ENCODE data around the gene OSTM1.
"Not testable (repeated sequence)": the region's sequence is repeated elsewhere in the genome, so short reads cannot be mapped to it uniquely, and the experiment has no call there.

OSTM1 gene

DNA sequence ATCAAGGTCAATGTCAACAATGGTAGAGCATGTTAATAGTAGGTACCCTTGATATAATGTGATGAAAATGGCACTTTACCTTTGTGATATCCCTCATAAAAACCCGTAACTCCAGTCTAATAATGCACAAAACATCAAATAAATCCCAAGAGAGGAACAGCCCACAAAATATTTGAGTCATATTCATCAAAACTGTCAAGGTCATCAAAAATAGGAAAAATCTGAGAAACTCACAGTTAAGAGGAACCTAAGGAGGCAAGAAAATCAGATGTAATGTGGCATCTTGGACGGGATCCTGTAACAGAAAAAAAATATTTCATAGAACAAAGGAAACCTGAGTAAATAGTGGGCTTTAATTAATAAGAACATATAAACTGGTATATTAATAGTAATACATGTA, 25.5 kb upstream of the OSTM1 start:
- no peak for DNase-seq

DNA sequence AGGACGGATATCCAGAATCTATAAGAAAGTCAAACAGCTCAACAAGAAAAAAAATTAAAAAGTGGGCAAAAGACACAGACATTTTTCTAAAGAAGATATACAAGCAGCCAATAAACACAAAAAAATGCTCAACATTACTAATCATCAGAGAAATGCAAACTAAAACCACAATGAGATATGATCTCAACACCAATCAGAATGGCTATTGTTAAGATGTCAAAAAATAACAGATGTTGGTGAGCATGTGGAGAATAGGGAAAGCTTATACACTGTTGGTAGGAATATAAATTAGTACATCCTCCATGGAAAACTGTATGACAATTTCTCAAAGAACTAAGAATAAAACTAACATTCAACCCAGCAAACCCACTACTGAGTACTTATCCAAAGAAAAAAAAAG, 23.3 kb upstream of the OSTM1 start:
- no peak for DNase-seq

DNA sequence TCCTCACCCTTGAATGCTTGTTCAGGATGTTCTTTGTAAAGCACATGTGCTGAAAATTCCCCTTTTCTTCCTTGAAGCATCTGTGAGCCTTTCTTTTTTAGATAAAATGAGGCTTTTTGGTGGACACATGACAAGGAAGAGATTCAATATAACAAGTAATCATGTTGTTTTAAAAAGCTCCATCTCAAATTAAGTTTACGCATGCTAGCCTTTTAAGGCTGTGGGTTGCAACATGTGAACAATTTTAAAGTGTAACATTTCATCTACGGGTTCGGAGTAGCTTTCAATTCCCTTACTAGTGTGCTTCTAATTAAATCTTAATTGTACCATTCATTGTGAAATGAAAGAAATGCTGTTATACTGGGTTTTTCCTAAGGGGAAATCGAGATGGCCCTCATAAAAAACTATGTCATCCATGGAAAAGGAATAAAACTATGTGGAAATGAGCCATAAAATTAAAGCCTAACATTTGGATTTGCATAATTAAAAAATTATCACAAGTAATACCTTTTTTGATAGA, 19.3 kb upstream of the OSTM1 start:
- DNase-seq, result no peak

DNA sequence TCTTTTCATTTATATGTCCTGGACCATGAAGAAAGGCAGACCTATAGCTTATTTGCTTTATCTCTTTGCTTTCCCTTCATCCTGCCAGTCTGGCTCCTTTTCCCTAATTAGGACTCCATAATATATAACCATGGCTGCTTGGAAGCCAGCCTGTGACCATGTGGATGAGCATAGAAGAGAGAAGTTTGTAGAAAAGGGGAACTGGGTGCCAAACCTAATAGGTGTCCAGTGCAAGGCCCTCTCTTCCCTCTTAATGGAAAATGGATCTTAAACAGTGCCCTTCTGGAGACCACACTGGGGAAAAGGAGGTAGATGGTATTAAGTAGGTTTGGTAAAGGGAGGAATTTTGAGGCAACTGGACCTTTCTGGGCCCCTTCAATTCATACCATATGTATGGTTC, 16.7 kb upstream of the OSTM1 start:
- DNase-seq, result no peak

DNA sequence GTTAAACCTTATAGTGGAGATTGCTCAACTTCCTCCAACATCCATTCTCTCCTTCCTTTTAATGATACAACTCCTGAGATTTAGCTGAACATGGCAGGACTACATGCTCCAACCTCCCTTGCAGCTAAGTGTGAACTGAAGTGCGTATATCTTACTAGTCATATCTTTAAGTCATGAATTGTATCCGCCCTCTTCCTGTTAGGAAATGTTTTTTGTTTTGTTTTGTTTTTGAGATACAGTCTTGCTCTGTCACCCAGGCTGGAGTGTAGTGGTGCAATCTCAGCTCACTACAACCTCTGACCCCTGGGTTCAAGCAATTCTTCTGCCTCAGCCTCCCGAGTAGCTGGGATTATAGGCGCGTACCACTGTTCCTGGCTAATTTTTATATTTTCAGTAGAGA, 8.8 kb upstream of the OSTM1 start:
- DNase-seq, result no peak

DNA sequence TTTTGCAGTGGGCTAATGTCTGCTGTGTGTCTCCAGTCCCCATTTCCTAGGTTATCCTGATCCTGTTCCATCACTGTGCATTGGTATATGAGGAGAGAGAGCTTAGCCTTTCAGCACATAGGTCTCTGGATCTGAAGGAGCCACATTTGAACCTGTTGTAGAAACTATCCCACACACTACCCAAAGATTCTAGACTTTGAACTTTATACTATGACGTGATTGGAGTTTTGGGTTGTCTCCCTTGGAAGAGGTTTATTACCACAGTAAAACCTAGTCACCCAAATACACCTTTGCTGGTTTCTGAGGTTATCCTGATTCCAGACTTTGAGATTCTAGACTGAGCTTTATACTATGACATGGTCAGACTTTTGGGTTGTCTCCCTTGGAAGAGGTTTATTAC, 8.0 kb upstream of the OSTM1 start:
- DNase-seq, result no peak

DNA sequence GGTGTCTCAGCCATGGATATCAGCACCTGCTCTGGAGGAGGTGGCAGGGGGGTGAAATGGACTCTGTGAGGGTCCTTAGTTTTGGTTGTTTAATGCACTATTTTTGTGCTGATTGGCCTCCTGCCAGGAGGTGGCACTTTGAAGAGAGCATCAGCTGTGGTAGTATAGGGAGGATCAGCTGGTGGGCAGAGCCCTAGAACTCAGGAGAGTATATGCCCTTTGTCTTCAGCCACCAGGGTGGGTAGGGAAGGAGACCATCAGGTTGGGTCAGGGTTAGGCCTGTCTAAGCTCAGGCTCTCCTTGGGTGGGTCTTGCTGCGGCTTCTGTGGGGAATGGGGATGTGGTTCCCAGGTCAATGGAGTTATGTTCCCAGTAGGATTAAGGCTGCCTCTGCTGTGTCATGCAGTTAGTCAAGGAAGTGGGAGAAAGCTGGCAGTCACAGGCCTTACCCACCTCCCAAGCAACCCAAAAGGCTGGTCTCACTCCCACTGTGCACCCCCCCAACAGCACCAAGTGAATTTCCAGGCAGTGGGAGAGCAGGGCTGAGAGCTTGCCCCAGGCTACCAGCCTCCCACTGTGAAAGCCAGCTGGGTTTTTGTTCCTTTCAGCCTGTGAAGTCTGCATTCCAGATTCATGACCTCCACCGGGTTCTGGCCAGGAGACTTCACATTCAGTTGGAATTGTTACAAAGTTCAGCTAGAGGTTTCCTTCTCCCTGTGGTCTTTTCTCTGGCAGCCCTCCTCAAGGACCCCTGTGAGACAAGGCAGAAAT, 5.7 kb upstream of the OSTM1 start:
- DNase-seq, result no peak

DNA sequence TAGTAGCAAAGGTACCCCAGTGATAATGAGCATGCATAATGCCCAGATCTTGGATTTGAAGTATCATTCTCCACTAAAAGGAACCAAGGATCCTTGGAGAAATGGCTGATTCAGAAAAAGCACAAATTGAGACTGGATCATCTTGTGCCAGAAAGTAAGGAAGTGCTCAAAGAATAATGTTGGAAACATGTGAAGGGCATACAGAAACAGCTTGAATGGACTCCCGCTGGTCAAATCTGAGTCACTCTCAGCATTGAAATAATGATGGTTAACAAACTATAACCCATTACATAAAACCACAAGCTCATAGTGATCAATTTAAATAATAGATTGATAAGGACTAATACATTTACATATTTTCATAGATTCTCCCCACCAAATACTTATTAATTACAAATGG, 3.6 kb upstream of the OSTM1 start:
- DNase-seq, result no peak

DNA sequence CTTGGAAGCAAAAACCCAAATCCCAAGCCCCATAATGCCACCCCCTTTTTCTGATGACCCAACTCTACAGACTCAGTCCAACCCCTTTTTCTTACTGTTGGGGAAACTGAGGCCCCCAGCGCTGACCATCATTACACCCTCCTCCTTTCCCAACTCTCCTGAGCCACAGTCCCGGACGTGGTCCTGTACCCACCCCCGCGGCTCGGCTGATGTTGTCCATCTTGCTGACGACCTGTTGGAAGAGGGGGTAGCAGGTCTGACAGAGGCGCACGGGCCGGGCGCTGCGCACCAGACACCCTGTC, 533 bp downstream of the OSTM1 start:
- no peak for DNase-seq

DNA sequence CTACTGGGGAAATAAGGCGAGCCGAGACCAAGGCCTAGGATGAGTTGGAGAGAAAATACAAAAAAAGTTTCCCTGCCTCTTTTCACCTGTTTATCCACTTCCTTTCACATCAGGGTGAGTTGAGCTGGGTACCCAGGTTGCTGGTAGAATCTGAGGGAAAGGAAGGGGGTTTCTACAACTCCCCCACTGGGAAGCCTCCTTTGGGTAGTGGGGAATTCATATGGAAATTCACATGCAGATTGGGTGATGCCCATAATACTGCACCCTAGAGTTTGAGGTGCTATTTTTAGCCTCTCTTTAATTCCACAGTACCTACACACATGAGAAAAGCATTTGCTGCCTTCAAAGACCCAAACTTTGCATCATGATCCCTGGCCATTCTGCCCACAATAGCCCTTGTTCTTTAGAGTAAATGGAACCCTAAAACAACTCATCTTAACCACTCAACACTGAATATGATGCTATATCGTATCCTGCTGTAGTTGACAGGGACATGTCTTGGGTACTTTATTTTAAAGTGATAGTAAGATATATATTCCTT, 2.7 kb downstream of the OSTM1 start:
- DNase-seq, result no peak

DNA sequence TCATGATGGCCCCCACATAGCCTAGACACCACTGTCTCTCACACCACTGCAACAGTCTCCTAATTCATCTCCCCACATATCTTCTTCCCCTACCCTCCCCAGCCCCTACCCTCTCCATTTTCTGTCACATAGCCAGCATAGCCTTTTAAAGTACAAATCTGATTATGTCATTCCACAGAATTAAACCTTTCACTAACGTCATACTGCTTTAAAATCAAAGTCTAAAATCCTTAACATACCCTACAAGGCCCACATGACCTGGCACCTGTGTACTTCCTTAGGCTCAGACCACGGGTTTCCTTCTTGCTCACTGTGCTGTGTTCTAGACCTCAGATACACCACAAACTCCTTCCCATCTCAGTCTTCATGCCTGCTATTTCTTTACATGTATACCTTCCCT, 5.9 kb downstream of the OSTM1 start:
- DNase-seq, result no peak

DNA sequence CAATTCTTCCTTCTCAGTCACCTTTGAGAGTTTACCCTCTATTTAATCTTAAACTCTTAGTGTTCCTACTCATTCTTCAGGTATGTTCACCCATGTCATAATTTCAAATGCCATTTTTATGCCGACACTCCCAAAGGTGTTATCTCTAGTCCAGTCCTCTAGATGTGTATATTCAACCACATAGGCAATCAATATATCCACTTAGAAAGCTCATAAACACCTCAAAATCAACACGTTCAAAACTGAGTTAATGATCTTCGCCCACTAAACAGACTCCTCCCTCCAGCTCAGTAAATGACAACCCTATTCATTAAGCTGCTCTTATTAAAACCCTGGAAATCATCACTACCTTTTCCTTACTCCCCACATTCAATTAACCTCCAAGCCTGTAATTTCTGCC, 6.4 kb downstream of the OSTM1 start:
- no peak for DNase-seq

DNA sequence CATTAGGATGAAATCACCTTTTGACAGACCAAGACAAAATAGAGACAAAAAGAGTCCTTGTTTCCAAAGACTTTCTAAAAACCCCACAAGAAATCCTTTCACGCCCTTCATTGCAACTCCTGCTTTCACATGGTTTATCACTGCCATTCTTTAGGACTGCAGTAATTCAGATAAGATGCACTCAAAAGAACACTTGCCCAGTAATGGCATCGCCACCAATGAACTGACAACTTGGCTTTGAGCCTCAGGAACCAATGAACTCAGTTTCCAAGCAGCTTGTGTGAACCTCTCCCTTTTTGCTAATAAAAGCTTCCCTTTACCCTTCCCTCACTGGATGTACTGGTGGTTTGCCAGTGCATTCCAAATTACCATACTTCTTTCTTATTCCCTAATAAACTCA, 21.8 kb downstream of the OSTM1 start:
- DNase-seq, result no peak

DNA sequence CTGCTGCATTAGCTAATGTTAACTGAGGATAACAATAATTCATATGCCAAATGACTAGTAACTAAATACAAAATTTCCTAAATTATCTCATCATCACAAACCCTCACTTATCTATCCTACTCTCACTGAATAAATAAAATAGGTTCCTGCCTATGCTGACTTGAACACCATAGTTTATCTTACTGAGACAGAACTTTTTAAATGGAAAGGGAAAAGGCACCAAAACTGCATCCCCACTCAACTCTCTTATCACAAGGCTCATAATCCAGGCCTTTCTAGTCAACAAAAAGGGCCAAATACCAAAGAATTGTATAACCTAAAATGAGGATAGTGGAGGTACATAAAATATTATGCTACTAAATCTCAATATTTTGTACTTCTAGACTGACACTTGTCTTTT, 23.1 kb downstream of the OSTM1 start:
- DNase-seq, result no peak

DNA sequence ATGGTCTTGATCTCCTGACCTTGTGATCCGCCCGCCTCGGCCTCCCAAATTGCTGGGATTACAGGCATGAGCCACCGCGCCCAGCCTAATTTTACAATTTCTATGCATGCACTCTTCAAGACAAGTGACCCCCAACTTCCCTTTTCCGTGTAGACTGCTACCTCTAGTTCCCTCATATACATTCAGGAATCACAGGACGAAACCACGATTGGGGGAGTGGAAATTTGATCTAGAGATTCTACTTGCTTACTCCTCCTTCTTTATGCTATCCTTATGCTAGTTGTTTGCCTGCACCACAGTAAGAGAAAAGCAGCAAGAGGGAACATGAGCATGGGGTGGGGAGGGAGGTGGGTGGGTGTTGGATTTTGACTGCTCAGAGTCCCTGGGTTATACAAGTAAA, 34.9 kb downstream of the OSTM1 start:
- no peak for DNase-seq

DNA sequence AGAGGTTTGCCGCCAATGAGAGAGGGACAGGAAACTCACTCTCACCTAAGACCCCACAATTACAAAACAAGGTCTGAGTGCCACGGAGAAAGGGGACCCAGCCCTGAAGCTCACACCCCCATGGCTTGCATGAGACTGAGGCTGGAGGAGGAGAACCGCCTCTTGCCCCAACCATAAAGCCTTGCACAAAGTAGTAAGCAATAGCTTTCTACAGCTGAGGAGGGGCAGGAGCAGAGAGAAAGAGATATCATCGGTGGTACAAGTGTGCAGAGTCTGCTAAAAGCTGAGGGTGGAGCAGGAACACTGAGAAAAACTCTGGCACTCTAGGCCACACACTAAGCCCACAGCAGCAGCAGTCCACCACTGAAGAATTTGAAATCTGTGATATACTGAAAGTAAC, 37.7 kb downstream of the OSTM1 start:
- DNase-seq, result no peak

DNA sequence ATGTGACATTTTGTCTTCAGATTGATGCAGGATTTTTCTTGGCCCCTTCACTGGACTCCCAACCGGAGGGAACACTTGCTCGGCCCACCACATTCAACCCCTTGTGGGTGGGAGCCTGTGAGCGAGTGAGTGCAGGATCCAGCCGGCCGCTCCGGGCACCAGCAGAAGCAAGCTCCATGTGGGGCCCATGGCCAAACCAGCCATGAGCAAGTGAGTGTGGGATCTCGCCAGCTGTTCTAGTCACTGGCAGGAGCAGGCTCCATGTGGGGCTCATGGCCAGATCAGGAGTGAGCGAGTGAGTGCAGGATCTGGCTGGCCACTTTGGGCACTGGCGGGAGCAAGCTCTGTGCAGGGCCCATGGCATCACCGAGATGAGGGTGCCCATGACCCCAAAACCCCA, 42.6 kb downstream of the OSTM1 start:
- no peak for DNase-seq

DNA sequence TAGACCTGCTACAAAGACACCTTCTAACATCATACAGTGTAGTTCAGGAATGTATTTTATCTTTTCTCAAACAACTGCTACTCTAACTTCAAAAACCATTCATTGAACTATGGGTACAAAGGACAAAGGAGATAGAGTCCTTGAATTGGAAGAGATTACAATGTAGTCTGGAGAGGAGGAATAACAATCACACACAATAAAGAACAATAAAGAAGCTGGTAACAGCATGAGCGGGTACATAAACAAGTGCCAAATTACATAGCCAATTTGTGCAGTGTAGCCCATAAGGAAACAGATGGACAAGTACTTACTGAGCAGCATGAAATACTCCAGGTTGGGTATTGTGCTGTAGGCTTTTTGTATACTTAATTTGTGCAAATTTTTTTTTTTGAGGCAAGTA, 44.3 kb downstream of the OSTM1 start:
- no peak for DNase-seq

DNA sequence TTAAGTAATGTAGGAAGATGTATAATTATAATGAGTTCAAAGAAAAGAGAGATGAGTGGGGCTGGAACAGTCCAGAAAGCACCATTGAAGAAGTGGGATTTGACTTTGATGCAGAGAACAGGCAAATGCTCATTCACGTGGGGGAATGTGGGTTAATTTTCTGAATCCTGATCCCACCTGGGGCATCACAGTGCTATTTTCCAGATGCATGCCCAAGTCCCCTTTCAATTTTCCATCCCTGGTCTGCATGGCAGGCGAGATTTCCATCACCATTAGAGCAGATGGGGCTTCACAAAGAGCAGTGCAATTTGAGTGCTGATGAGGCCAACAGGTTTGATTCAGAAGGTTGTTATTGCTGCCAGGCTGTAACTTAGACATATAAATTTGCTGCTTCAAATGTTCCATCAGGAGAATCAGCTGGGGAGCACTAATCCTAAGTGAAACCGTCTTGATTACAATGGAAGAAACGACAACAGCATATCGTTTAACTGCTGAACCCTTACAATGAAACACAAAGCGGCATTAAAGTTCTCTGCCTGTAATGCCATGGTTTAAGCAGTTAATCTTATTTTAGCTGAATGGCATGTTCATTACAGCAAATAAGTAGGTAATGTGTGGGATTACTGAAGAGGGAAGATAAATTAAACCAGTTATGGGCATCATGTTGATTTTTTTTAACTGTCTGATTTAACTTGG, 45.2 kb downstream of the OSTM1 start:
- DNase-seq, result no peak

DNA sequence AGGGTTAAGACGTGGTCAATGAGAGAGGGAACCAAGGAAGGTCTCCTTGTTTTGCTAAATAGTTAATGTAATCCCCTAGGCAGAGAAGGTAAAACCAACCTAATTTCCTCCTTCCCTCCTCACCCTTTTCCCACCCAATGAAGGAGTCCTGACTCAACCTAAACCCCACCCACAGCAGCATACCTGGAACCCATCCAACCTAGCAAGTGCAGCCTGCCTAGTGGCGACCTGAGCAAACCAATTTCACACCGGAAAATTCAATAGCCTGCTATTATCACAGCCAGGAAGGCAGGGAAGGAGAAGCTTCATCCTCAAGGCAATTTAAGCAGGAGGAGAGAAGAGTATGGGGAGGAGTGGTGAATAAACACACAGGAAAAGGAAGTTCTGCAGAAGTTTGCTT, 46.9 kb downstream of the OSTM1 start:
- DNase-seq, result peak; percentile 8

DNA sequence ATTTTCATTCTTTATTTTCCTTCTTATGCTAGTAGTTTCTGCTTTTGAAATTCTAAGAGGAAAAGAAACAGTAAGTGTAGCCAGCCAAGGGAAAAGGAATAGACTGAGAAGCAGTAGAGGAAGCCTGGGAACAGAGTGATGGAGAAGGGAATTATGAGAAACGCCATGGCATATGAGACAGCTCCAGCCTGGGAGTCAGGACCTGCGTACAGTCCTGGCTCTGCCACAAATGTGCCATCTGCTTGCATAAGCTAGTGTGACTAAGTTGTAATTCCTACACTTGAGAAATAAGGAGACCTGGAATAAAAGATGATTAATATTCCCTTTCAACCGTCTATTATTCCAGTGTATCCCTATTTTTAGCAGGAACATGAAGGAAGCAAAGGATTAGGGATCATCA, 47.5 kb downstream of the OSTM1 start:
- no peak for DNase-seq

DNA sequence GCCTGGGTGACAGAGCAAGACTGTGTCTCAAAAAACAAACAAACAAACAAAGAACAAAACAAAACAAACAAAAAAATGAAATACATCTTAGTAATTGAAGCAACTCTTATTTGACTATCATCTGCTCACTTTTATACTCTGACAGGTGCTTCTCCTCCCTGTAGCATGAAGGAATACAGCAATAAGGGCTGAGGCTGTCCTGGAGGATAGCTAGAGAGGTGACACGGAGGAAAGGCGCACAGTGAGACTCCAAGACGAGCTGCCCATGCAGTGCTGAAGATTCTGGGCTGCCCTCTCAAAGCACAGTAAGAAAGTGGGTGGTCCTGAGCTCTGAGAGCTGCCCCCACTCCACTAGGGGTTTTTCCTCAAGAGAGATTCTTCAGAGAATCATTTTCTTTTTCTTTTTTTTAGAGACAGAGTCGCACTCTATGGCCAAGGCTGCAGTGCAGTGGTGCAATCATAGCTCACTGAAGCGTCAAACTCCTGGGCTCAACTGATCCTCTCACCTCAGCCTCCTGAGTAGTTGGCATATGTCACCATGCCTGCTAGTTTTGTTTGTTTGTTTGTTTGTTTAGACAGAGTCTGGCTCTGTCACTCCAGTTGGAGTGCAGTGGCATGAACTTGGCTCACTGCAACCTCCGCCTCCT, 50.0 kb downstream of the OSTM1 start:
- no peak for DNase-seq

DNA sequence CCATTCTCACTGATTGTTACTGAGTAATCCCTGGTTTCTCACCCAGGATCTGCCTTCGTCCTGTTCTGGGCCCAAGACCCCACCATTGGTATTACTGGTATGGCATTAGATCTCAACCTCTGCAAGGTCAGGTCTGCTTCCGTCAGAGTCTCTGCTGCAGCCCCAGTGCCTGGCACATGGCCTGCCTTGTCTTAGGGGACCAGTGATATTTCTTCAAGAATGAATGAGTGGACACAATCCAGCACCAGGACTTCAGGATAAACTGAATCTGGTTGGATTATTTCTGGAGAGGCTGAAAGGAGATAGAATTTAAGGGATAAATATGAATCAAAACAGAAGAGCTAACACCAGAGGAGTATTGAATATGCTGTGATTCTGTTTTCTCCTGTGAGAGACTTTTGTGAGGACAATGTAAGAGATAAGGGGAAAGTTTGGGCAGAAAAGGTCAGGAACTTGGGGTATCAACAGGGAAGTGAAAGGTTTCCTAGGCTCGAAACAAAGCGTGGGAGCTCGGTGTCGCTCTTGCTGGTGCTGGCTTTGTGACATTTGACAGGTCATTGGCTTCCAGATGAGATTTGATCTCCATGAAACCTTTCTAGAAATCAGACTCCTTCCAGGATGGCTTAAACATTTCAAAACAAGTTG, 53.9 kb downstream of the OSTM1 start:
- no peak for DNase-seq

DNA sequence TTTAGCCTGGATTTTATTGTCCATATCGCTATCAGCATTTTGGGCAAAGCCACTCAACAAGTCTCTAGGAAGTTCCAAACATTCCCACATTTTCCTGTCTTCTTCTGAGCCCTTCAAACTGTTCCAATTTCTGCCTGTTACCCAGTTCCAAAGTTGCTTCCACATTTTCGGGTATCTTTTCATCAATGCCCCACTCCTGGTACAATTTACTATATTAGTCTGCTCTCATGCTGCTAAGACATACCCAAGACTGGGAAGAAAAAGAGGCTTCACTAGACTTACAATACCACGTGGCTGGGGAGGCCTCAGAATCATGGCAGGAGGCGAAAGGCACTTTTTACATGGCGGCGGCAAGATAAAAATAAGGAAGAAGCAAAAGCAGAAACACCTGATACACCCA, 58.3 kb downstream of the OSTM1 start:
- not testable (repeated sequence) for DNase-seq
